Testis (tissue), 2 donors: ENCODE data around the gene PUM1.

Experiments
- CTCF ChIP-seq, 3 experiments: fragments of 450-650 bp in 2 of 3; fragments of 200-600 bp in 1 of 3; sonication (generic) in 1 of 3; IDR thresholded peaks; one replicate each; pipeline ENCODE4 v1.5.1; 2016 to 2019; ENCODE audit warnings: antibody characterized with exemption in 3 of 3, mild to moderate bottlenecking in 2 of 3, moderate library complexity in 1 of 3
- POLR2A ChIP-seq: fragments of 450-650 bp; IDR thresholded peaks from one replicate; pipeline ENCODE4 v1.6.1; 2017; ENCODE audit warnings: antibody characterized with exemption, mild to moderate bottlenecking, moderate library complexity

DNA sequence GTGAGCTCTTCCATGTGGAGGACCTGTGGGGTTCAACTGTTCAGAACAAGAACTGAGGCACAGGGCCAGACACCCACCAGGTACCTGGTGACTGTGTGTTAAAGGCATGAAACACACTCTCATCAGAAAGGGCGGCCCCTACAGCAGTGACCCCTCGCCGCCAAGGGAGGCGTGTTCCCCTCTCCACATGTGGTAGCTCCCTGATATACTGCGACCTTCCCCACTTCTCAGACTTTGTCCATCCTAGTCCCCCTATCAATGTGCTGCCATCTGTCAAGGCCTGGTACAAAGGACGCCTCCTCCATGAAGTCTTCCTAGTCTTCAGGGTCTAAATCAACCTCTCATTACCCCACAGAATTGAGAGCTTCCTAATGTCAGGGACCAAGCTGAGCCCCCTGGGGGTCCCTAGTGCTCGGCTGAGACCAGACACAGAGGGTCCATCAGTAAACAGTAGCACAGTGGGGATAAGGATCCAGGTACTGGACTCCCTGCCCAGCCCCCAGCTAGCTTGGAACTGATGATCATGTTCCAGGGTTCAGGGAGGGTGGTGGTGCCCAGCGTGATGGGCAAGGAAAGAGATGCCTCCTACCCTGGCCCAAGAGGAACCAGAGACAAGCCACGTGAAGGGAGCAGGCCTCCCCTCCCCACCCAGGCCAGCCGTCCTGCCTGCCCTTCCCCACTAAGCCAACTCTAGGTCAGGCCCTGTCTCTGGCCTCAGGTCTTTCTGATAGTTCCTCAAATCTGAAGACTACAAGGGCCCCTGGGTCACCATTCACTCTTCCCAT lies 167.3 kb downstream of the PUM1 start:
- TF ChIP-seq POLR2A, result no peak
- TF ChIP-seq CTCF (IDR thresholded peaks at IDR 0.05), result no peak
